Gastrocnemius medialis (tissue), 4 donors: ENCODE measurements around the gene SPRN.

ENCODE experiments used
- CTCF ChIP-seq, 5 experiments: fragments of 450-650 bp in 3 of 5; fragments of 200-600 bp in 2 of 5; sonication (generic) in 2 of 5; IDR thresholded peaks in 4 of 5; conservative IDR thresholded peaks in 1 of 5; 1 replicate in 4 of 5; 2 replicates in 1 of 5; pipeline ENCODE4 v1.5.1; 2016 to 2019; ENCODE audit warnings: antibody characterized with exemption in 5 of 5, mild to moderate bottlenecking in 3 of 5, moderate library complexity in 3 of 5
- POLR2A ChIP-seq, 2 donors: fragments of 450-650 bp; IDR thresholded peaks; one replicate each; pipeline ENCODE4 v1.6.1; 2017; ENCODE audit warnings: antibody characterized with exemption in 2 of 2, mild to moderate bottlenecking in 2 of 2, moderate library complexity in 2 of 2

- no peak for TF ChIP-seq POLR2A (IDR thresholded peaks at IDR 0.05)
- no peak for TF ChIP-seq CTCF (IDR thresholded peaks at IDR 0.05 in 4 of 5, conservative IDR thresholded peaks at IDR 0.05 in 1 of 5)
Measured at GRCh38 chr10:133452453-133452852, 28.0 kb upstream of the SPRN start.
